Uterus (tissue), 4 donors: Measurements from ENCODE around the gene SLC7A7. TPM values are rescaled to one million over a fixed set of nuclear protein-coding genes. Genes with fewer than 3 reads are reported as not detected.
"Not testable (repeated sequence)": the region's sequence is repeated elsewhere in the genome, so short reads cannot be mapped to it uniquely, and the experiment has no call there.

Experiments
- DNase-seq, 2 donors: peaks; one replicate each; pipeline ENCODE4 v3.0.0-alpha.2; 2019 to 2020
- H3K27ac ChIP-seq, 2 donors: fragments of 200-600 bp; sonication (generic); 1 replicate in 1 of 2; 2 replicates in 1 of 2; pipeline ENCODE4 v1.5.1; 2016 to 2018
- H3K27me3 ChIP-seq, 2 donors: fragments of 200-600 bp; sonication (generic); one replicate each; pipeline ENCODE4 v1.5.1; 2018 to 2019; ENCODE audit warnings: control low read depth in 1 of 2
- H3K36me3 ChIP-seq, 2 donors: fragments of 200-600 bp; sonication (generic); one replicate each; pipeline ENCODE4 v1.5.1; 2019; ENCODE audit warnings: control low read depth in 1 of 2
- H3K4me1 ChIP-seq, 2 donors: fragments of 200-600 bp; sonication (generic); one replicate each; pipeline ENCODE4 v1.5.1; 2018 to 2019; ENCODE audit warnings: control low read depth in 1 of 2
- H3K4me3 ChIP-seq, 2 donors: fragments of 200-600 bp; sonication (generic); 1 replicate in 1 of 2; 2 replicates in 1 of 2; pipeline ENCODE4 v1.5.1; 2018 to 2019; ENCODE audit warnings: mild to moderate bottlenecking in 1 of 2
- H3K9me3 ChIP-seq, 2 donors: fragments of 200-600 bp; sonication (generic); one replicate each; pipeline ENCODE4 v1.5.1; 2019; ENCODE audit warnings: control low read depth in 1 of 2
- POLR2A ChIP-seq, 2 donors: fragments of 450-650 bp; IDR thresholded peaks; one replicate each; pipeline ENCODE4 v1.6.1; 2016; ENCODE audit warnings: antibody characterized with exemption in 2 of 2, mild to moderate bottlenecking in 1 of 2, moderate library complexity in 1 of 2
- intact Hi-C: fragments of 100-400 bp; cut with DNase I; formaldehyde crosslinking; loops from one replicate; pipeline ENCODE4 v1.15.1; 2023; ENCODE audit warnings: low total_unique reads
- total RNA-seq, 4 donors: library from RNA; depleted of rRNA in 3 of 4; stranded (reverse); fragments of >200 nt in 3 of 4; gene quantifications; one replicate each; pipeline versions ENCODE4 v1.1.0 to v1.2.4, GENCODE V29; 2014 to 2023
- TF ChIP-seq, protein P1 (sequence below), 4 experiments: fragments of 200-600 bp in 2 of 4; fragments of 450-650 bp in 2 of 4; sonication (generic) in 2 of 4; IDR thresholded peaks; one replicate each; pipeline ENCODE4 v1.5.1; 2016 to 2019; ENCODE audit warnings: antibody characterized with exemption in 4 of 4, mild to moderate bottlenecking in 2 of 4, moderate library complexity in 1 of 4
- donor health status: DM: yes; HTN: yes; CAD: no.

SLC7A7 gene
- 10 to 100 TPM in 1 of 4 donors, 1 to 10 TPM in 3; 2.8 to 15.6 (median 6.8) TPM for total RNA-seq

DNA sequence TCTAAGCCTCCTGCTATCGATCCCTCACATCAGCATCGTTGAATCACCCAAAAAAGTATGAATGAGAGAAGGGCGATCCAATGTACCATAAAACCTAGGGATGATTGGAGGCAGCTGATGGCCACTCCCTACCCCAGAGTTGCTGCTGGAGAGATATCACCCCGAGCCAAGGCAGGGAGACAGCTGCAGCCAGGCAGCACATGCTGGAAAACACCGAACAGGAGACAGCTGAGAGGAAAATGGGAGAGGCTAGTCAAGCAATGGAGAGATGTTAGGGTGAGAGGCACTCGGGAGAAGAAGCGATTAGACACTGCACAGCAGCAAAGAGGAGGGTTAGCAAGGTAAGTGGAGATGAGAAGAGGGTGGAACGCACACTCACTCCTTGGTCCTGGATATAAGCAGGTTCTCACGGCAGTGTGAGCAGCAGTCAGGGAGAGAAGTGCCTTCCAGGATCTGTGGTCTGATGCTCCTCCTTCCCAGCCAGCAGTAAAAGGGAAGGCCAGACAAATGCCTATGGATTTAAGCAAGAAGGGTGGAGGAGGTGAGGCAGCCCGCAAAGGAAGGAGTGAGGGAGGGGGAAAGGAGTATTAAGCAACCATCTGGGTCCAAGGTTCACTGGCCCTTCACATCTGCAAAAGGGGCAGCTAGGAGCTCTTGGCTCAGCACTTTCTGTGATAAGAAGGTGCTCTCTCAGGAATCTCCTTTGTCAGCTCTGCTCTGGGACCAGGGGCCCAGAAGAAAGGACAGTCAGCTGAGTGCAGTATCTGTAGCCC lies at the start of gene SLC7A7:
SLC7A7 (minus strand) TSS at position 495 of the 773 bp plus-strand sequence. CDS start 2,037 bp downstream, outside the sequence.
- no peak for DNase-seq
- Histone ChIP-seq H3K27ac (peak within 1 kb of the TSS; percentile 33 to 49), H3K36me3 (no peaks in the 10 kb centered on the region), H3K4me1 (peaks cover 0 to 6% of the 10 kb centered on the region in 2 donors), H3K9me3 (no peaks in the 10 kb centered on the region), H3K4me3 (no peak within 1 kb of the TSS), H3K27me3 (no peaks in the 10 kb centered on the region)
- TF ChIP-seq, protein P1, sequence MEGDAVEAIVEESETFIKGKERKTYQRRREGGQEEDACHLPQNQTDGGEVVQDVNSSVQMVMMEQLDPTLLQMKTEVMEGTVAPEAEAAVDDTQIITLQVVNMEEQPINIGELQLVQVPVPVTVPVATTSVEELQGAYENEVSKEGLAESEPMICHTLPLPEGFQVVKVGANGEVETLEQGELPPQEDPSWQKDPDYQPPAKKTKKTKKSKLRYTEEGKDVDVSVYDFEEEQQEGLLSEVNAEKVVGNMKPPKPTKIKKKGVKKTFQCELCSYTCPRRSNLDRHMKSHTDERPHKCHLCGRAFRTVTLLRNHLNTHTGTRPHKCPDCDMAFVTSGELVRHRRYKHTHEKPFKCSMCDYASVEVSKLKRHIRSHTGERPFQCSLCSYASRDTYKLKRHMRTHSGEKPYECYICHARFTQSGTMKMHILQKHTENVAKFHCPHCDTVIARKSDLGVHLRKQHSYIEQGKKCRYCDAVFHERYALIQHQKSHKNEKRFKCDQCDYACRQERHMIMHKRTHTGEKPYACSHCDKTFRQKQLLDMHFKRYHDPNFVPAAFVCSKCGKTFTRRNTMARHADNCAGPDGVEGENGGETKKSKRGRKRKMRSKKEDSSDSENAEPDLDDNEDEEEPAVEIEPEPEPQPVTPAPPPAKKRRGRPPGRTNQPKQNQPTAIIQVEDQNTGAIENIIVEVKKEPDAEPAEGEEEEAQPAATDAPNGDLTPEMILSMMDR (IDR thresholded peaks at IDR 0.05) = no peak
- no peak for TF ChIP-seq POLR2A (IDR thresholded peaks at IDR 0.05)
- intact Hi-C loops = no loop called here

DNA sequence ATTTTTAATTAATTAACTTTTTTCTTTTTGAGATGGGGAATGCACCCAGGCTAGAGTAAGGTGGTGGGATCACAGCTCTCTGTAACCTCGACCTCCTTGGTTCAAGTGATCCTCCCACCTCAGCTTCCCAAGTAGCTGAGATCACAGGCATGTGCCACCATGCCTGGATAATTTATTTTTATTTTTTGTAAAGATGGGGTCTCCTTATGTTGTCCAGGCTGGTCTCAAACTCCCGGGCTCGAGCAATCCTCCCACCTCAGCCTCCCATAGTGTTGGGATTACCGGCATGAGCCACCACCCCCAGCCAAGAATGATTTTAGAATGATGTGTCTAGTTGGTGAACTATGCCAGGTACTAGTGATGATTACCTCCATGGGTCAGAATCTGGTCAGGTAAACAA lies 49.7 kb upstream of the SLC7A7 start:
- intact Hi-C loops = no loop called here
- no peaks in the 10 kb centered on the region for H3K9me3 ChIP-seq
- TF ChIP-seq, protein P1 (IDR thresholded peaks at IDR 0.05) = no peak
- TF ChIP-seq POLR2A (IDR thresholded peaks at IDR 0.05) = no peak
- H3K4me3 ChIP-seq = no peak overlapping the region
- no peak for DNase-seq
- H3K36me3 ChIP-seq = no peaks in the 10 kb centered on the region
- H3K27ac ChIP-seq = no peak overlapping the region
- peaks cover under 1 to 1% of the 10 kb centered on the region in 2 donors for H3K4me1 ChIP-seq
- no peaks in the 10 kb centered on the region for H3K27me3 ChIP-seq

DNA sequence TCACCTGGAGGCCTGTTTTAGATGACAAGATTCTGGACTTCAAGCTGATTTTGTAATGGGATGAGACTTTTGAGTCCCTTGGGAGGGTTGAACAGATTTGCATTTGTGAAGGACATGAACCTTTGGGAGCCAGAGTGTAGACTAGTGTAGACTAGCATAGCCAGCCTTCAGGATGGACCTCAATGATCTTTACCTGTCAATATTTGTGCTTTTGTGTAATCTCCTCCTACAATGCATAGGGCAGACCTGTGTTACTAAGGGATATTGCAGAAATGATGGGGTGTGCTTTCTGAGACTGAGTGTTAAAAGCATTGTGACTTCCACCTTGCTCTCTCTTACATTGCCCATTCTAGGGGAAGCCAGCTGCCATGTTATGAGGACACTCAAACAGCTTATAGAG lies 46.4 kb upstream of the SLC7A7 start:
- H3K4me1 ChIP-seq = no peaks in the 10 kb centered on the region
- no peak for DNase-seq
- no peak for TF ChIP-seq POLR2A (IDR thresholded peaks at IDR 0.05)
- TF ChIP-seq, protein P1 (IDR thresholded peaks at IDR 0.05) = no peak
- H3K27ac ChIP-seq = no peak overlapping the region
- no peak overlapping the region for H3K4me3 ChIP-seq
- intact Hi-C loops = no loop called here
- H3K36me3 ChIP-seq = no peaks in the 10 kb centered on the region
- H3K27me3 ChIP-seq = no peaks in the 10 kb centered on the region
- no peaks in the 10 kb centered on the region for H3K9me3 ChIP-seq

DNA sequence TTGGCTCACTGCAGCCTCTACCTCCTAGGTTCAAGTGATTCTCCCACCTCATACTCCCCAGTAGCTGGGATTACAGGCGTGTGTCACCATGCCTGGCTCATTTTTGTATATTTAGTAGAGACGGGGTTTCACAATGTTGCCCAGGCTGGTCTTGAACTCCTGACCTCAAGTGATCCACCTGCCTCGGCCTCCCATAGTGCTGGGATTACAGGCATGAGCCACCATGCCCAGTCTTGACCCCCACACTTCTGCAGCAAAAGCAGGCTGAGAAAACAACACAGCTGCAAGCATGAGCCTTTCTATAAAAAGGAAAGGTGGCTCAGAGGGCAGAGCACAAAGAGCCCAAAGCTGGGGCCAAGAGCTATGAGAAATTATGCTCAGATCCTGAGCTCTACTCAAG lies 45.1 kb upstream of the SLC7A7 start:
- intact Hi-C loops, DNase-seq: not testable (repeated sequence)

DNA sequence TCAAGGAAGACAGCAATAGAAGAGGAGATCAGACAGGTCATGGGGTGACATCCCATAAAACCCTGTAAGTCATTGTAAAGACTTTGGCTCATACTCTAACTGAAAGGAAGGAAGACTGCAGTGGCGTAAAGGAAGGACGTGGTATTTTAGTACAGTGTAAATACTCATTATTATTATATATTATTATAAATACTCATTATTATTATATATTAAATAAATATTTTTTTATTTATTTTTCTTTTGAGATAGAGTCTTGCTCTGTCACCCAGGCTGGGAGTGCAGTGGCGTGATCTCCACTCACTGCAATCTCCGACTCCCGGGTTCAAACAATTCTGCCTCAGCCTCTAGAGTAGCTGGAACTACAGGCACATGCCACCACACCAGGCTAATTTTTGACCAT lies 41.2 kb upstream of the SLC7A7 start:
- Histone ChIP-seq H3K36me3 (no peaks in the 10 kb centered on the region), H3K9me3 (no peaks in the 10 kb centered on the region), H3K27ac (no peak overlapping the region), H3K4me1 (peaks cover 5 to 7% of the 10 kb centered on the region in 2 donors), H3K4me3 (no peak overlapping the region), H3K27me3 (no peaks in the 10 kb centered on the region)
- DNase-seq = no peak
- no peak for TF ChIP-seq POLR2A (IDR thresholded peaks at IDR 0.05)
- TF ChIP-seq, protein P1 (IDR thresholded peaks at IDR 0.05) = no peak
- intact Hi-C loops = loop anchor here (5.0 to 10.0 kb wide), 2 partner anchors 34 to 292 kb away; no protein-coding TSS in a partner anchor

More for the DNA sequence above, 45.1 kb upstream of the SLC7A7 start:
- H3K27me3 ChIP-seq, H3K27ac ChIP-seq, H3K36me3 ChIP-seq, H3K4me3 ChIP-seq, H3K4me1 ChIP-seq, H3K9me3 ChIP-seq: not testable (repeated sequence)
